GM12878 (cell line): ENCODE results near the gene CTSL. TPM values are rescaled to one million over a fixed set of nuclear protein-coding genes. Genes with fewer than 3 reads are reported as not detected.

Source experiments
- ATAC-seq: fragments of 200-7000 bp; cut with Tn5 transposase; 3 replicates; pipeline ENCODE4 v1.9.1; 2020; ENCODE audit warnings: mild to moderate bottlenecking, moderate library complexity
- BruUV-seq: library from RNA; stranded (reverse); fragments of 400-500 nt; replicated peaks from 2 replicates; lab custom pipeline; 2021; lab: Mats Ljungman, UMichigan
- CTCF ChIA-PET: fragments of 300-600 bp; sonication (Branson Sonifier 250); formaldehyde crosslinking; extraction: SDS; loops from one replicate; lab custom pipeline; 2021; ENCODE audit warnings: inconsistent platforms; lab: Yijun Ruan, JAX
- POLR2A ChIA-PET: fragments of 350-600 bp; formaldehyde crosslinking; extraction: SDS; loops from one replicate; lab custom pipeline; 2021; ENCODE audit warnings: inconsistent platforms; lab: Charles Lee
- RAD21 ChIA-PET: fragments of 300-600 bp; sonication (Branson Sonifier 250); formaldehyde crosslinking; loops from one replicate; lab custom pipeline; 2023; ENCODE audit warnings: antibody characterized with exemption; ENCODE audit not compliant: unreplicated experiment; lab: Charles Lee
- SMC1A ChIA-PET: fragments of 300-600 bp; sonication (Branson Sonifier 250); formaldehyde crosslinking; loops from one replicate; lab custom pipeline; 2023; ENCODE audit not compliant: unreplicated experiment, uncharacterized antibody; lab: Charles Lee
- DNase-seq: peaks from one replicate; pipeline ENCODE4 v3.0.0-alpha.2; 2011; ENCODE audit warnings: low read depth, low spot score
- FAIRE-seq: peaks from 3 replicates; lab custom pipeline; 2011; peaks lifted over from hg19 to GRCh38; lab: Jason Lieb, UNC
- H2AFZ ChIP-seq: 2 replicates; pipeline ENCODE4 v1.6.0; 2011; ENCODE audit warnings: low read depth, low read length, control low read depth; ENCODE audit not compliant: control insufficient read depth
- H3K27ac ChIP-seq: 2 replicates; pipeline ENCODE4 v1.5.1; 2011; ENCODE audit warnings: control low read depth; ENCODE audit not compliant: control insufficient read depth, insufficient read depth
- H3K27me3 ChIP-seq, 2 experiments: replicated peaks in 1 of 2; 2 replicates each; pipeline versions ENCODE4 v1.6.0 to v1.6.1; 2011; ENCODE audit warnings: low read length in 1 of 2; ENCODE audit not compliant: control insufficient read depth in 2 of 2, insufficient read depth in 2 of 2
- H3K36me3 ChIP-seq, 2 experiments: 2 replicates each; pipeline ENCODE4 v1.5.1; 2011; ENCODE audit warnings: low read length in 1 of 2; ENCODE audit not compliant: control insufficient read depth in 2 of 2, insufficient read depth in 2 of 2
- H3K4me1 ChIP-seq: 2 replicates; pipeline ENCODE4 v1.6.1; 2011; ENCODE audit warnings: mild to moderate bottlenecking, low read length, moderate library complexity, mixed read lengths; ENCODE audit not compliant: control insufficient read depth, insufficient read depth
- H3K4me2 ChIP-seq: 2 replicates; pipeline ENCODE4 v1.6.0; 2011; ENCODE audit warnings: control low read depth; ENCODE audit not compliant: control insufficient read depth, insufficient read depth
- H3K4me3 ChIP-seq: fragments of 200-600 bp; sonication (generic); 2 replicates; pipeline ENCODE4 v1.5.1; 2016
- H3K79me2 ChIP-seq: 2 replicates; pipeline ENCODE4 v1.6.0; 2011; ENCODE audit warnings: low read length; ENCODE audit not compliant: control insufficient read depth, insufficient read depth
- H3K9ac ChIP-seq: 2 replicates; pipeline ENCODE4 v1.8.0; 2011; ENCODE audit warnings: low read length, control low read depth, mixed read lengths; ENCODE audit not compliant: control insufficient read depth, insufficient read depth
- H3K9me3 ChIP-seq: replicated peaks from 3 replicates; pipeline ENCODE4 v1.5.1; 2011; ENCODE audit warnings: mild to moderate bottlenecking, low read length; ENCODE audit not compliant: control insufficient read depth, insufficient read depth
- H4K20me1 ChIP-seq: 2 replicates; pipeline ENCODE4 v1.6.0; 2011; ENCODE audit not compliant: control insufficient read depth, insufficient read depth
- BCL3 ChIP-seq: IDR thresholded peaks from 2 replicates; pipeline ENCODE4 v1.6.1; 2011; ENCODE audit warnings: borderline replicate concordance, low read depth, mild to moderate bottlenecking, moderate library complexity, low read length; ENCODE audit not compliant: insufficient read depth, poor library complexity, severe bottlenecking
- BRCA1 ChIP-seq: IDR thresholded peaks from 2 replicates; pipeline ENCODE4 v1.6.1; 2011; ENCODE audit warnings: low read depth, low read length, improper control_type of control experiment
- CEBPB ChIP-seq, 2 experiments: fragments of 150-350 bp in 1 of 2; IDR thresholded peaks; 2 replicates each; pipeline ENCODE4 v1.6.1; 2012 to 2014; ENCODE audit warnings: low read depth in 2 of 2, low read length in 2 of 2, borderline replicate concordance in 1 of 2, inconsistent platforms in 1 of 2
- CHD2 ChIP-seq: IDR thresholded peaks from 2 replicates; pipeline ENCODE4 v1.6.1; 2011; ENCODE audit warnings: low read depth, low read length, improper control_type of control experiment, borderline replicate concordance
- HDAC2 ChIP-seq: fragments of 200-600 bp; sonication (generic); IDR thresholded peaks from 2 replicates; pipeline ENCODE4 v1.6.1; 2017
- IKZF2 ChIP-seq, 2 experiments: fragments of 450-650 bp; IDR thresholded peaks; 2 replicates each; pipeline ENCODE4 v1.6.1; 2017; ENCODE audit warnings: mild to moderate bottlenecking in 2 of 2, moderate library complexity in 2 of 2
- IRF4 ChIP-seq: IDR thresholded peaks from 2 replicates; pipeline ENCODE4 v1.6.1; 2011; ENCODE audit warnings: low read depth, low read length
- MEF2B ChIP-seq: fragments of 450-650 bp; IDR thresholded peaks from 2 replicates; pipeline ENCODE4 v1.6.1; 2018; ENCODE audit warnings: mild to moderate bottlenecking, moderate library complexity; ENCODE audit not compliant: partially characterized antibody, poor library complexity, severe bottlenecking
- MYC ChIP-seq: IDR thresholded peaks from 2 replicates; pipeline ENCODE4 v1.6.1; 2011; ENCODE audit warnings: mild to moderate bottlenecking, low read length, moderate library complexity, inconsistent platforms; ENCODE audit not compliant: insufficient read depth, insufficient replicate concordance, insufficient read length, severe bottlenecking
- NFXL1 ChIP-seq: fragments of 450-650 bp; IDR thresholded peaks from 2 replicates; pipeline ENCODE4 v1.6.1; 2017; ENCODE audit warnings: antibody characterized with exemption, mild to moderate bottlenecking, borderline replicate concordance
- PBX3 ChIP-seq: IDR thresholded peaks from 2 replicates; pipeline ENCODE4 v1.6.1; 2011; ENCODE audit warnings: mild to moderate bottlenecking, low read depth, low read length, moderate library complexity; ENCODE audit not compliant: insufficient replicate concordance
- SIX5 ChIP-seq: IDR thresholded peaks from 2 replicates; pipeline ENCODE4 v1.6.1; 2011; ENCODE audit warnings: mild to moderate bottlenecking, low read depth, low read length, moderate library complexity; ENCODE audit not compliant: severe bottlenecking
- SMAD5 ChIP-seq: IDR thresholded peaks from 2 replicates; pipeline ENCODE4 v1.6.1; 2016; ENCODE audit warnings: antibody characterized with exemption, low read depth
- TBL1XR1 ChIP-seq: IDR thresholded peaks from 2 replicates; pipeline ENCODE4 v1.6.1; 2012; ENCODE audit warnings: low read depth, low read length, improper control_type of control experiment
- TCF12 ChIP-seq: IDR thresholded peaks from 2 replicates; pipeline ENCODE4 v1.6.1; 2011; ENCODE audit warnings: low read depth, mild to moderate bottlenecking, low read length
- USF1 ChIP-seq: IDR thresholded peaks from 2 replicates; pipeline ENCODE4 v1.6.1; 2011; ENCODE audit warnings: borderline replicate concordance, low read depth, mild to moderate bottlenecking, moderate library complexity, mixed read lengths, low read length; ENCODE audit not compliant: insufficient read depth; ENCODE audit errors: extremely low read length
- ZNF274 ChIP-seq: IDR thresholded peaks from one replicate; pipeline ENCODE4 v1.8.0; 2011; ENCODE audit not compliant: insufficient read length, insufficient read depth
- ZSCAN29 ChIP-seq: fragments of 450-650 bp; IDR thresholded peaks from 2 replicates; pipeline ENCODE4 v1.6.1; 2017; ENCODE audit warnings: mild to moderate bottlenecking, moderate library complexity
- WGBS: methylation state at CpG from one replicate; pipeline ENCODE4 v1.1.6; 2016; ENCODE audit warnings: low lambda C conversion rate; ENCODE audit not compliant: insufficient replicate concordance, insufficient coverage; ENCODE audit errors: missing lambda C conversion rate; 5-methylcytosine and 5-hydroxymethylcytosine counted together
- in situ Hi-C: fragments of 300-500 bp; cut with MboI; formaldehyde crosslinking; loops from 9 replicates; pipeline ENCODE4 v1.14.3; 2018; ENCODE audit warnings: mixed read lengths
- intact Hi-C: fragments of 100-400 bp; cut with micrococcal nuclease; formaldehyde crosslinking; loops from one replicate; pipeline ENCODE4 v1.14.2; 2022; ENCODE audit not compliant: unreplicated experiment
- polyA plus RNA-seq, 11 experiments: library from polyadenylated mRNA; depleted of rRNA in 4 of 11; unstranded in 6 of 11; stranded (reverse) in 5 of 11; fragments of >200 nt; fragmentation: Nextera tagmentation in 4 of 11; fragmentation: Illumina TruSeq in 1 of 11; extraction: Ambion mirVana in 4 of 11; extraction: Trizol in 1 of 11; gene quantifications; 1 replicate in 1 of 11; 2 replicates in 10 of 11; pipeline versions ENCODE4 v1.2.1 to v1.2.3, GENCODE V29; 2011 to 2016; ENCODE audit warnings: inconsistent platforms in 2 of 11, missing spikeins in 2 of 11, low read depth in 1 of 11
- total RNA-seq, 4 experiments: library from RNA; depleted of rRNA in 3 of 4; stranded (reverse); fragments of >200 nt in 3 of 4; fragmentation: Illumina TruSeq in 1 of 4; extraction: Trizol in 1 of 4; gene quantifications; 2 replicates each; pipeline versions ENCODE4 v1.2.1 to v1.2.3, GENCODE V29; 2013 to 2021

The CTSL gene
- total and polyA plus RNA-seq, 10 of the 15 experiments (the other 5 are each of a cell fraction or from before 2014, with no cell fraction given): 0.24 to 0.72 TPM; not detected in 8

GRCh38 chr9:87771316-87772006, 45.5 kb downstream of the CTSL start:
- H3K79me2 ChIP-seq: no peaks in the 10 kb centered on the region
- in situ Hi-C loops (no loop called here), intact Hi-C loops (no loop called here)
- H3K36me3 ChIP-seq: no peaks in the 10 kb centered on the region
- no peak for ATAC-seq
- H2AFZ ChIP-seq: no peak overlapping the region
- no peak overlapping the region for H3K4me3 ChIP-seq
- ChIA-PET CTCF (no interaction called here), RAD21 (no interaction called here), SMC1A (no interaction called here), POLR2A (no interaction called here)
- FAIRE-seq: no peak
- 53% methylated on average over 25 of the region's 25 CpGs for WGBS
- H4K20me1 ChIP-seq: no peaks in the 10 kb centered on the region
- BruUV-seq: no TSS peak
- DNase-seq: no peak
- H3K9me3 ChIP-seq: no peaks in the 10 kb centered on the region
- H3K9ac ChIP-seq: no peak overlapping the region
- H3K4me2 ChIP-seq: no peak overlapping the region
- H3K27ac ChIP-seq: no peak overlapping the region
- no peaks in the 10 kb centered on the region for H3K4me1 ChIP-seq
- TF ChIP-seq SIX5: no peak
- TF ChIP-seq ZNF274: no peak
- TF ChIP-seq MYC: no peak
- no peak for TF ChIP-seq PBX3
- TF ChIP-seq BRCA1: no peak
- TF ChIP-seq HDAC2: no peak
- TF ChIP-seq ZSCAN29: no peak
- no peak for TF ChIP-seq TBL1XR1
- no peak for TF ChIP-seq CEBPB (IDR thresholded peaks at IDR 0.05; ENCODE audit: borderline replicate concordance in 1 of 2, low read depth in 2 of 2, low read length in 2 of 2)
- no peak for TF ChIP-seq IRF4
- no peak for TF ChIP-seq CHD2
- no peak for TF ChIP-seq USF1
- no peak for TF ChIP-seq MEF2B
- no peak for TF ChIP-seq NFXL1
- no peak for TF ChIP-seq SMAD5
- TF ChIP-seq BCL3: no peak
- no peak for TF ChIP-seq IKZF2 (IDR thresholded peaks at IDR 0.05)
- no peak for TF ChIP-seq TCF12
- TF ChIP-seq, all 136 proteins: peak for 0
- no peaks in the 10 kb centered on the region; a peak in 1 of 4 replicates for H3K27me3 ChIP-seq
